KMS-11 (cell line): ENCODE data around the gene PNLIPRP1.

ENCODE experiments used
- H2AFZ ChIP-seq: fragments of 200-600 bp; sonication (generic); 2 replicates; pipeline ENCODE4 v1.6.1; 2016; ENCODE audit warnings: antibody characterized with exemption, mixed run types, low read depth
- H3K27ac ChIP-seq: fragments of 200-600 bp; sonication (generic); 2 replicates; pipeline ENCODE4 v1.6.1; 2016; ENCODE audit warnings: mild to moderate bottlenecking, mixed run types
- H3K27me3 ChIP-seq: fragments of 200-600 bp; sonication (generic); 2 replicates; pipeline ENCODE4 v1.6.1; 2017; ENCODE audit warnings: mild to moderate bottlenecking, low read depth, mixed run types, moderate library complexity; ENCODE audit not compliant: insufficient read depth
- H3K36me3 ChIP-seq: fragments of 200-600 bp; sonication (generic); 2 replicates; pipeline ENCODE4 v1.6.1; 2017; ENCODE audit warnings: mild to moderate bottlenecking, mixed run types; ENCODE audit not compliant: insufficient read depth
- H3K4me1 ChIP-seq: fragments of 200-600 bp; sonication (generic); 2 replicates; pipeline ENCODE4 v1.6.1; 2016; ENCODE audit warnings: mild to moderate bottlenecking, low read depth, mixed run types; ENCODE audit not compliant: poor library complexity, severe bottlenecking
- H3K4me2 ChIP-seq: fragments of 200-600 bp; sonication (generic); 2 replicates; pipeline ENCODE4 v1.7.0; 2016; ENCODE audit warnings: mild to moderate bottlenecking, mixed run types
- H3K4me3 ChIP-seq: fragments of 200-600 bp; sonication (generic); IDR thresholded peaks from 2 replicates; pipeline ENCODE4 v1.6.1; 2017; ENCODE audit warnings: low read depth, low read length, mixed read lengths; ENCODE audit not compliant: insufficient read depth
- H3K79me2 ChIP-seq: fragments of 200-600 bp; sonication (generic); 2 replicates; pipeline ENCODE4 v1.6.1; 2016; ENCODE audit warnings: low read depth, mixed run types; ENCODE audit not compliant: insufficient read depth
- H3K9ac ChIP-seq: fragments of 200-600 bp; sonication (generic); 2 replicates; pipeline ENCODE4 v1.6.1; 2016; ENCODE audit warnings: mild to moderate bottlenecking, mixed run types
- H4K20me1 ChIP-seq: fragments of 200-600 bp; sonication (generic); 2 replicates; pipeline ENCODE4 v1.6.1; 2016; ENCODE audit warnings: mild to moderate bottlenecking, mixed run types; ENCODE audit not compliant: insufficient read depth
- CTCF ChIP-seq: fragments of 200-600 bp; sonication (generic); conservative IDR thresholded peaks from 2 replicates; pipeline ENCODE4 v1.6.1; 2017; ENCODE audit warnings: low read depth, mild to moderate bottlenecking, antibody characterized with exemption, low read length, moderate library complexity, mixed read lengths

Gene PNLIPRP1

GRCh38 chr10:116636976-116637375, 46.2 kb downstream of the PNLIPRP1 start:
- Histone ChIP-seq H3K79me2 (no peaks in the 10 kb centered on the region), H3K27me3 (no peaks in the 10 kb centered on the region), H3K27ac (no peak overlapping the region), H4K20me1 (no peaks in the 10 kb centered on the region), H2AFZ (no peak overlapping the region), H3K4me2 (no peak overlapping the region), H3K4me1 (no peaks in the 10 kb centered on the region), H3K9ac (no peak overlapping the region), H3K4me3 (no peak overlapping the region), H3K36me3 (no peaks in the 10 kb centered on the region)
- TF ChIP-seq CTCF: no peak

GRCh38 chr10:116637830-116638229, 47.1 kb downstream of the PNLIPRP1 start:
- no peaks in the 10 kb centered on the region for H3K36me3 ChIP-seq
- H3K4me2 ChIP-seq: no peak overlapping the region
- H3K27ac ChIP-seq: no peak overlapping the region
- H3K27me3 ChIP-seq: no peaks in the 10 kb centered on the region
- no peaks in the 10 kb centered on the region for H3K79me2 ChIP-seq
- TF ChIP-seq CTCF: no peak
- no peak overlapping the region for H3K4me3 ChIP-seq
- no peak overlapping the region for H2AFZ ChIP-seq
- H3K4me1 ChIP-seq: no peaks in the 10 kb centered on the region
- H3K9ac ChIP-seq: no peak overlapping the region
- no peaks in the 10 kb centered on the region for H4K20me1 ChIP-seq

- Histone ChIP-seq H3K27ac (no peak overlapping the region), H3K9ac (no peak overlapping the region), H3K4me1 (no peaks in the 10 kb centered on the region), H2AFZ (no peak overlapping the region), H3K79me2 (no peaks in the 10 kb centered on the region), H3K36me3 (no peaks in the 10 kb centered on the region), H4K20me1 (no peaks in the 10 kb centered on the region), H3K27me3 (no peaks in the 10 kb centered on the region), H3K4me2 (no peak overlapping the region), H3K4me3 (no peak overlapping the region)
- no peak for TF ChIP-seq CTCF
These were observed 55.7 kb downstream of the PNLIPRP1 start for GRCh38 chr10:116646502-116646901.

- H3K4me1 ChIP-seq: no peaks in the 10 kb centered on the region
- H3K4me2 ChIP-seq: no peak overlapping the region
- no peak overlapping the region for H3K27ac ChIP-seq
- no peaks in the 10 kb centered on the region for H3K27me3 ChIP-seq
- no peak for TF ChIP-seq CTCF
- H2AFZ ChIP-seq: no peak overlapping the region
- no peaks in the 10 kb centered on the region for H4K20me1 ChIP-seq
- no peak overlapping the region for H3K4me3 ChIP-seq
- H3K79me2 ChIP-seq: no peaks in the 10 kb centered on the region
- no peaks in the 10 kb centered on the region for H3K36me3 ChIP-seq
- no peak overlapping the region for H3K9ac ChIP-seq
These were observed 58.1 kb downstream of the PNLIPRP1 start for GRCh38 chr10:116648903-116649302.
